ENCODE data around the gene ASB18. TPM values are rescaled to one million over a fixed set of nuclear protein-coding genes. Genes with fewer than 3 reads are reported as not detected.
A peak's percentile ranks its signal among the peaks of the same experiment; 100 is the strongest.

ASB18 gene
- total RNA-seq, 1 experiment from 2014 or later = not detected

DNA sequence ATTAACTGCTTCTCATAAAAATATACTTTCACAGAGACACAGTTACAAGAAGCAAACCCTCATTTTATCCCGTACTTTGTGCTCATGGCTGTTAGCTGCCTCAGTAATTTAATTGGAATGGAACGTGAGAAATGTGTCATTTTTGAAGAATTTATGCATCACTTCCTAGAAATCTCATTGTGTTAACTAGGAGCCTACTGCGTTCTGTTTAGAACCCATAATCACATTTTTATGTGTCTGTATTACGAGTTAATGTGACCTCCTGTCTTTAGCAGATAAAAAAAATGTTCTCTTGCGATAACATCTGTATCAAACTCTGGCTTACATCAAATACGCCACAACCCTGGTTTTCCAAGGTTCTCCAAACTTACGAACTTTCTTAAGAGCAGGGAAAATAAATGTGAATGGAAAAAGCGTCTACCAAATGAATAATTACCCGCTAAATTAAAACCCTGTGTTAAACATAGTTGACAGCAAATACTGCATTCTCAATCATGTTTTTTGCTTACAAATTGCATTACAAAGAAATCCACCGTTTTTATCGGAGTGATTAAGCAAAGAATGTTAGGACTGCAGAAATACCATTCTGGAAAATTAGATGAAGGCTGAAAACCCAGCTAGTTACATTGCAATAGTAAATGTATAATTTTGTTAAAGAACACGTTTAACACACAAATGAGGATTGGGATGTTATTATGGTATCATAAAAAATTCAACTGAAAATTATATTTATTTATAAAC, 84.0 kb downstream of the ASB18 start:
- ChIA-PET RAD21 (ENCODE audit: low non-redundant PET in 1 of 2, low total read pairs in 2 of 2, uncharacterized antibody in 2 of 2, unreplicated experiment in 2 of 2) (interaction anchor here in 1 of 2 experiments (1.0 to 1.5 kb wide), 2 partner anchors 376 to 401 kb away, joined by 4 to 5 read pairs; no protein-coding TSS in a partner anchor), POLR2A (no interaction called here), CTCF (interaction anchor here (0.6 to 8.8 kb wide), 16 partner anchors 9 to 423 kb away, joined by 3 to 112 read pairs (median 4); partner anchors contain the start of gene GBX2)
- peaks cover 7 to 45% of the 10 kb centered on the region in 2 experiments for H3K4me1 ChIP-seq (ENCODE audit: control insufficient read depth in 1 of 2, insufficient read depth in 2 of 2, low read length in 2 of 2)
- peaks cover 34% of the 10 kb centered on the region for H3K79me2 ChIP-seq (ENCODE audit: insufficient read depth, low read length)
- H3K36me3 ChIP-seq (ENCODE audit: control insufficient read depth in 1 of 2, insufficient read depth in 2 of 2, low read length in 2 of 2) = no peaks in the 10 kb centered on the region
- no peaks in the 10 kb centered on the region for H3K27me3 ChIP-seq (ENCODE audit: insufficient read depth, low read length)
- H3K9me3 ChIP-seq (ENCODE audit: control insufficient read depth in 1 of 2, insufficient read depth in 1 of 2, low read depth in 1 of 2, low read length in 2 of 2) = no peaks in the 10 kb centered on the region; a peak in 1 of 4 replicates
- TF ChIP-seq ZNF274 (IDR thresholded peaks at IDR 0.05; ENCODE audit: low read depth, low read length) = no peak
- no peaks in the 10 kb centered on the region for H3K9me2 ChIP-seq (ENCODE audit: insufficient read depth)
- H3K9ac ChIP-seq (ENCODE audit: low read length) = no peak overlapping the region
- H3K27ac ChIP-seq (ENCODE audit: low read depth, low read length) = no peak overlapping the region
- ATAC-seq (no peak), DNase-seq (ENCODE audit: low read depth, low spot score) (no peak)
- H3K4me3 ChIP-seq (replicated peaks in 1 of 2; ENCODE audit: low read depth in 1 of 2, low read length in 2 of 2) = no peak overlapping the region
- intact Hi-C loops (cut with micrococcal nuclease) = loop anchor here (2.0 kb wide), 1 partner anchor 413 kb away; no protein-coding TSS in a partner anchor
- no peaks in the 10 kb centered on the region; the same call in 1 of the 2 replicates for H4K20me1 ChIP-seq (ENCODE audit: insufficient read depth)
- no peak overlapping the region for H2AFZ ChIP-seq (ENCODE audit: low read depth, low read length, poor library complexity, severe bottlenecking)
- no TSS peak for BruUV-seq (replicated peaks)
- H3K4me2 ChIP-seq (ENCODE audit: low read length) = peak overlapping the region; percentile 45

GRCh38 chr2:236179236-236180075, 84.8 kb downstream of the ASB18 start:
- POLR2A ChIA-PET = no interaction called here
- peaks cover 32% of the 10 kb centered on the region for H3K79me2 ChIP-seq (ENCODE audit: insufficient read depth, low read length)
- no peaks in the 10 kb centered on the region for H3K9me2 ChIP-seq (ENCODE audit: insufficient read depth)
- peaks cover 15 to 53% of the 10 kb centered on the region in 2 experiments for H3K4me1 ChIP-seq (ENCODE audit: control insufficient read depth in 1 of 2, insufficient read depth in 2 of 2, low read length in 2 of 2)
- H3K9me3 ChIP-seq (ENCODE audit: control insufficient read depth in 1 of 2, insufficient read depth in 1 of 2, low read depth in 1 of 2, low read length in 2 of 2) = no peaks in the 10 kb centered on the region; a peak in 1 of 4 replicates
- no TSS peak for BruUV-seq (replicated peaks)
- H3K36me3 ChIP-seq (ENCODE audit: control insufficient read depth in 1 of 2, insufficient read depth in 2 of 2, low read length in 2 of 2) = no peaks in the 10 kb centered on the region
- no peak for ATAC-seq
- peak overlapping the region; percentile 45; the same call in 1 of the 2 replicates for H3K4me2 ChIP-seq (ENCODE audit: low read length)
- RAD21 ChIA-PET (ENCODE audit: low non-redundant PET in 1 of 2, low total read pairs in 2 of 2, uncharacterized antibody in 2 of 2, unreplicated experiment in 2 of 2) = interaction anchor here in 1 of 2 experiments (1.5 kb wide), 1 partner anchor 400 kb away, joined by 4 read pairs; no protein-coding TSS in a partner anchor
- no peak overlapping the region for H3K27ac ChIP-seq (ENCODE audit: low read depth, low read length)
- TF ChIP-seq SP1 (IDR thresholded peaks at IDR 0.05; ENCODE audit: low read depth) = no peak
- no peak for TF ChIP-seq FOSL1 (IDR thresholded peaks at IDR 0.05; ENCODE audit: low read depth)
- TF ChIP-seq REST (IDR thresholded peaks at IDR 0.05; ENCODE audit: low read depth) = no peak
- TF ChIP-seq TCF7L2 (IDR thresholded peaks at IDR 0.05; ENCODE audit: borderline replicate concordance, extremely low read depth, insufficient read depth, insufficient read length) = no peak
- no peak for TF ChIP-seq JUND (IDR thresholded peaks at IDR 0.05)
- TF ChIP-seq POLR2AphosphoS5 (IDR thresholded peaks at IDR 0.05; ENCODE audit: low read depth, low read length) = no peak
- TF ChIP-seq, protein P1, sequence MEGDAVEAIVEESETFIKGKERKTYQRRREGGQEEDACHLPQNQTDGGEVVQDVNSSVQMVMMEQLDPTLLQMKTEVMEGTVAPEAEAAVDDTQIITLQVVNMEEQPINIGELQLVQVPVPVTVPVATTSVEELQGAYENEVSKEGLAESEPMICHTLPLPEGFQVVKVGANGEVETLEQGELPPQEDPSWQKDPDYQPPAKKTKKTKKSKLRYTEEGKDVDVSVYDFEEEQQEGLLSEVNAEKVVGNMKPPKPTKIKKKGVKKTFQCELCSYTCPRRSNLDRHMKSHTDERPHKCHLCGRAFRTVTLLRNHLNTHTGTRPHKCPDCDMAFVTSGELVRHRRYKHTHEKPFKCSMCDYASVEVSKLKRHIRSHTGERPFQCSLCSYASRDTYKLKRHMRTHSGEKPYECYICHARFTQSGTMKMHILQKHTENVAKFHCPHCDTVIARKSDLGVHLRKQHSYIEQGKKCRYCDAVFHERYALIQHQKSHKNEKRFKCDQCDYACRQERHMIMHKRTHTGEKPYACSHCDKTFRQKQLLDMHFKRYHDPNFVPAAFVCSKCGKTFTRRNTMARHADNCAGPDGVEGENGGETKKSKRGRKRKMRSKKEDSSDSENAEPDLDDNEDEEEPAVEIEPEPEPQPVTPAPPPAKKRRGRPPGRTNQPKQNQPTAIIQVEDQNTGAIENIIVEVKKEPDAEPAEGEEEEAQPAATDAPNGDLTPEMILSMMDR (IDR thresholded peaks at IDR 0.05 in 2 of 3, conservative IDR thresholded peaks at IDR 0.05 in 1 of 3; ENCODE audit: borderline replicate concordance in 1 of 3, insufficient read depth in 1 of 3, low read depth in 2 of 3, low read length in 2 of 3) = no peak
- H3K27me3 ChIP-seq (ENCODE audit: insufficient read depth, low read length) = no peaks in the 10 kb centered on the region
- CTCF ChIA-PET = interaction anchor here (0.8 to 8.8 kb wide), 5 partner anchors 9 to 414 kb away, joined by 3 to 112 read pairs (median 3); no protein-coding TSS in a partner anchor
- no peaks in the 10 kb centered on the region; the same call in 1 of the 2 replicates for H4K20me1 ChIP-seq (ENCODE audit: insufficient read depth)
- intact Hi-C loops (cut with micrococcal nuclease) = loop anchor here (2.0 to 5.0 kb wide), 2 partner anchors 102 to 413 kb away; no protein-coding TSS in a partner anchor
- H3K9ac ChIP-seq (ENCODE audit: low read length) = no peak overlapping the region
- DNase-seq (ENCODE audit: low read depth, low spot score) = no peak
- H2AFZ ChIP-seq (ENCODE audit: low read depth, low read length, poor library complexity, severe bottlenecking) = no peak overlapping the region
- H3K4me3 ChIP-seq (replicated peaks in 1 of 2; ENCODE audit: low read depth in 1 of 2, low read length in 2 of 2) = no peak overlapping the region
